ENCODE data around the gene RHEB. TPM values are rescaled to one million over a fixed set of nuclear protein-coding genes. Genes with fewer than 3 reads are reported as not detected.
"Not testable (repeated sequence)": the region's sequence is repeated elsewhere in the genome, so short reads cannot be mapped to it uniquely, and the experiment has no call there.

RHEB gene
- total RNA-seq, 1 experiment from 2014 or later, result 123 TPM

GRCh38 chr7:151540146-151540545 is 20.5 kb upstream of the RHEB start:
- Mint-ChIP-seq H3K4me3 (ENCODE audit: low read depth, unreplicated experiment) (no peak overlapping the region), H3K4me1 (ENCODE audit: low read depth, unreplicated experiment) (no peaks in the 10 kb centered on the region), H3K36me3 (ENCODE audit: insufficient read depth, unreplicated experiment) (no peaks in the 10 kb centered on the region), H3K9me3 (ENCODE audit: low read depth, unreplicated experiment) (peaks cover 4% of the 10 kb centered on the region), H3K27ac (ENCODE audit: unreplicated experiment) (no peak overlapping the region), H3K27me3 (ENCODE audit: unreplicated experiment) (peaks cover 47% of the 10 kb centered on the region)
- DNase-seq, result no peak
- no TSS peak for BruUV-seq (replicated peaks)
- intact Hi-C loops (cut with micrococcal nuclease; ENCODE audit: unreplicated experiment), result no loop called here
- no peak for TF ChIP-seq CTCF (IDR thresholded peaks at IDR 0.05; ENCODE audit: unreplicated experiment)
- CTCF ChIA-PET, result no interaction called here

- Mint-ChIP-seq H3K4me3 (ENCODE audit: low read depth, unreplicated experiment) (no peak overlapping the region), H3K9me3 (ENCODE audit: low read depth, unreplicated experiment) (peaks cover 4% of the 10 kb centered on the region), H3K4me1 (ENCODE audit: low read depth, unreplicated experiment) (no peaks in the 10 kb centered on the region), H3K27ac (ENCODE audit: unreplicated experiment) (no peak overlapping the region), H3K36me3 (ENCODE audit: insufficient read depth, unreplicated experiment) (no peaks in the 10 kb centered on the region), H3K27me3 (ENCODE audit: unreplicated experiment) (peaks cover 47% of the 10 kb centered on the region)
- intact Hi-C loops (cut with micrococcal nuclease; ENCODE audit: unreplicated experiment), result no loop called here
- no TSS peak for BruUV-seq (replicated peaks)
- DNase-seq, result no peak
- CTCF ChIA-PET, result interaction anchor here (1.1 kb wide), 1 partner anchor 12 kb away, joined by 10 read pairs; no protein-coding TSS in a partner anchor
- TF ChIP-seq CTCF (IDR thresholded peaks at IDR 0.05; ENCODE audit: unreplicated experiment), result no peak
Observed at GRCh38 chr7:151539088-151539671, 19.5 kb upstream of the RHEB start.

- CTCF ChIA-PET, result interaction anchor here (1.1 kb wide), 1 partner anchor 13 kb away, joined by 10 read pairs; no protein-coding TSS in a partner anchor
- BruUV-seq (replicated peaks), result no TSS peak
- TF ChIP-seq CTCF (IDR thresholded peaks at IDR 0.05; ENCODE audit: unreplicated experiment), result no peak
- H3K9me3 Mint-ChIP-seq (ENCODE audit: low read depth, unreplicated experiment), result peaks cover 6% of the 10 kb centered on the region
- peaks cover 47% of the 10 kb centered on the region for H3K27me3 Mint-ChIP-seq (ENCODE audit: unreplicated experiment)
- H3K4me3 Mint-ChIP-seq (ENCODE audit: low read depth, unreplicated experiment), result no peak overlapping the region
- no peak overlapping the region for H3K27ac Mint-ChIP-seq (ENCODE audit: unreplicated experiment)
- no peak for DNase-seq
- no peaks in the 10 kb centered on the region for H3K36me3 Mint-ChIP-seq (ENCODE audit: insufficient read depth, unreplicated experiment)
- no peaks in the 10 kb centered on the region for H3K4me1 Mint-ChIP-seq (ENCODE audit: low read depth, unreplicated experiment)
- intact Hi-C loops (cut with micrococcal nuclease; ENCODE audit: unreplicated experiment), result no loop called here
Observed at GRCh38 chr7:151537818-151538561, 18.3 kb upstream of the RHEB start.

GRCh38 chr7:151536178-151536577 is 16.5 kb upstream of the RHEB start:
- H3K36me3 Mint-ChIP-seq (ENCODE audit: insufficient read depth, unreplicated experiment); H3K27ac Mint-ChIP-seq (ENCODE audit: unreplicated experiment); H3K9me3 Mint-ChIP-seq (ENCODE audit: low read depth, unreplicated experiment); BruUV-seq (replicated peaks); H3K4me3 Mint-ChIP-seq (ENCODE audit: low read depth, unreplicated experiment); CTCF ChIA-PET; H3K4me1 Mint-ChIP-seq (ENCODE audit: low read depth, unreplicated experiment); intact Hi-C loops (cut with micrococcal nuclease; ENCODE audit: unreplicated experiment); DNase-seq: not testable (repeated sequence)
- H3K27me3 Mint-ChIP-seq (ENCODE audit: unreplicated experiment), result peaks cover 47% of the 10 kb centered on the region

GRCh38 chr7:151529842-151530241 is 10.1 kb upstream of the RHEB start:
- Mint-ChIP-seq H3K9me3 (ENCODE audit: low read depth, unreplicated experiment) (peaks cover 12% of the 10 kb centered on the region), H3K4me3 (ENCODE audit: low read depth, unreplicated experiment) (no peak overlapping the region), H3K27ac (ENCODE audit: unreplicated experiment) (no peak overlapping the region), H3K27me3 (ENCODE audit: unreplicated experiment) (no peaks in the 10 kb centered on the region), H3K4me1 (ENCODE audit: low read depth, unreplicated experiment) (no peaks in the 10 kb centered on the region), H3K36me3 (ENCODE audit: insufficient read depth, unreplicated experiment) (no peaks in the 10 kb centered on the region)
- intact Hi-C loops (cut with micrococcal nuclease; ENCODE audit: unreplicated experiment), result no loop called here
- BruUV-seq (replicated peaks), result no TSS peak
- no peak for DNase-seq
- CTCF ChIA-PET, result no interaction called here
- no peak for TF ChIP-seq CTCF (IDR thresholded peaks at IDR 0.05; ENCODE audit: unreplicated experiment)
